GM23338 (cell line): ENCODE data around the gene GALNT4. TPM values are rescaled to one million over a fixed set of nuclear protein-coding genes. Genes with fewer than 3 reads are reported as not detected.

Source experiments
- ATAC-seq: fragments of 200-7000 bp; cut with Tn5 transposase; 3 replicates; pipeline ENCODE4 v1.9.1; 2020
- DNase-seq: peaks from one replicate; pipeline ENCODE4 v3.0.0-alpha.2; 2015; ENCODE audit warnings: low spot score
- H2AFZ ChIP-seq: fragments of 200-600 bp; sonication (generic); 2 replicates; pipeline ENCODE4 v1.8.0; 2016; ENCODE audit warnings: antibody characterized with exemption, mild to moderate bottlenecking, moderate library complexity
- H3F3A ChIP-seq: fragments of 200-600 bp; sonication (generic); replicated peaks from 2 replicates; pipeline ENCODE4 v1.8.0; 2017; ENCODE audit warnings: antibody characterized with exemption, mixed run types, low read depth
- H3K27ac ChIP-seq: fragments of 200-600 bp; sonication (generic); 2 replicates; pipeline ENCODE4 v1.6.1; 2016; ENCODE audit warnings: low read depth
- H3K27me3 ChIP-seq: fragments of 200-600 bp; sonication (generic); 2 replicates; pipeline ENCODE4 v1.8.0; 2016; ENCODE audit warnings: mild to moderate bottlenecking, mixed run types, moderate library complexity; ENCODE audit not compliant: insufficient read depth
- H3K36me3 ChIP-seq: fragments of 200-600 bp; sonication (generic); 2 replicates; pipeline ENCODE4 v1.8.0; 2016; ENCODE audit warnings: mild to moderate bottlenecking; ENCODE audit not compliant: insufficient read depth
- H3K4me1 ChIP-seq: fragments of 200-600 bp; sonication (generic); 2 replicates; pipeline ENCODE4 v1.8.0; 2016; ENCODE audit warnings: mild to moderate bottlenecking, moderate library complexity; ENCODE audit not compliant: insufficient read depth
- H3K4me2 ChIP-seq: fragments of 200-600 bp; sonication (generic); 2 replicates; pipeline ENCODE4 v1.7.1; 2017; ENCODE audit warnings: mixed run types
- H3K4me3 ChIP-seq: fragments of 200-600 bp; sonication (generic); 2 replicates; pipeline ENCODE4 v1.6.1; 2016; ENCODE audit warnings: mixed run types
- H3K79me2 ChIP-seq: fragments of 200-600 bp; sonication (generic); replicated peaks from 2 replicates; pipeline ENCODE4 v1.8.0; 2017; ENCODE audit warnings: mild to moderate bottlenecking; ENCODE audit not compliant: insufficient read depth
- H3K9me2 ChIP-seq: fragments of 200-600 bp; sonication (generic); 2 replicates; pipeline ENCODE4 v1.8.0; 2017; ENCODE audit not compliant: insufficient read depth
- H4K20me1 ChIP-seq: fragments of 200-600 bp; sonication (generic); replicated peaks from 2 replicates; pipeline ENCODE4 v1.8.0; 2017; ENCODE audit warnings: mild to moderate bottlenecking; ENCODE audit not compliant: insufficient read depth
- H3K27ac Mint-ChIP-seq: 2 replicates; pipeline ENCODE4 v1.8.0; 2020; ENCODE audit warnings: inconsistent platforms, mild to moderate bottlenecking, moderate library complexity, mixed read lengths
- H3K27me3 Mint-ChIP-seq: 3 replicates; pipeline ENCODE4 v1.8.0; 2022; ENCODE audit warnings: low read depth, mild to moderate bottlenecking, moderate library complexity, mixed read lengths, inconsistent platforms; ENCODE audit not compliant: insufficient read depth, poor library complexity
- H3K36me3 Mint-ChIP-seq: 3 replicates; pipeline ENCODE4 v1.8.0; 2021; ENCODE audit warnings: low read depth, mild to moderate bottlenecking, inconsistent platforms, moderate library complexity, mixed read lengths
- H3K4me1 Mint-ChIP-seq: 3 replicates; pipeline ENCODE4 v1.8.0; 2020; ENCODE audit warnings: mild to moderate bottlenecking, inconsistent platforms, mixed read lengths
- H3K4me3 Mint-ChIP-seq: 3 replicates; pipeline ENCODE4 v1.8.0; 2021; ENCODE audit warnings: moderate library complexity, mild to moderate bottlenecking, inconsistent platforms, mixed read lengths
- H3K9me3 Mint-ChIP-seq: 3 replicates; pipeline ENCODE4 v1.8.0; 2020; ENCODE audit warnings: moderate library complexity, mild to moderate bottlenecking, inconsistent platforms, mixed read lengths
- CREB1 ChIP-seq: fragments of 250-450 bp; sonication (Bioruptor Pico); IDR thresholded peaks from 2 replicates; pipeline ENCODE4 v1.5.0; 2020; ENCODE audit warnings: low read depth, mild to moderate bottlenecking, moderate library complexity
- EZH2 ChIP-seq: fragments of 200-600 bp; sonication (generic); IDR thresholded peaks from one replicate; pipeline ENCODE4 v1.8.0; 2017; ENCODE audit warnings: antibody characterized with exemption, mild to moderate bottlenecking, low read depth; ENCODE audit not compliant: unreplicated experiment
- JUNB ChIP-seq: IDR thresholded peaks from one replicate; pipeline ENCODE4 v1.6.1; 2016; ENCODE audit warnings: antibody characterized with exemption; ENCODE audit not compliant: unreplicated experiment
- NANOG ChIP-seq: IDR thresholded peaks from 2 replicates; pipeline ENCODE4 v1.6.1; 2016; ENCODE audit warnings: antibody characterized with exemption, borderline replicate concordance
- POLR2AphosphoS5 ChIP-seq: IDR thresholded peaks from 2 replicates; pipeline ENCODE4 v1.6.1; 2016; ENCODE audit warnings: antibody characterized with exemption, low read depth
- STAT1 ChIP-seq: IDR thresholded peaks from one replicate; pipeline ENCODE4 v1.6.1; 2016; ENCODE audit warnings: antibody characterized with exemption; ENCODE audit not compliant: unreplicated experiment
- ZNF114 ChIP-seq: fragments of 250-450 bp; sonication (Bioruptor Pico); IDR thresholded peaks from 2 replicates; pipeline ENCODE4 v1.5.0; 2020; ENCODE audit warnings: mild to moderate bottlenecking, moderate library complexity
- ZNF462 ChIP-seq: fragments of 250-450 bp; sonication (Bioruptor Pico); IDR thresholded peaks from 2 replicates; pipeline ENCODE4 v1.5.0; 2020; ENCODE audit warnings: mild to moderate bottlenecking, moderate library complexity
- polyA plus RNA-seq: library from polyadenylated mRNA; unstranded; fragments of >200 nt; fragmentation: Nextera tagmentation; extraction: Ambion mirVana; gene quantifications from 2 replicates; pipeline ENCODE4 v1.2.1, GENCODE V29; 2016
- total RNA-seq: library from RNA; depleted of rRNA; stranded (reverse); fragments of >200 nt; shearing (Covaris generic); gene quantifications from 2 replicates; pipeline ENCODE4 v1.2.3, GENCODE V29; 2014
- TF ChIP-seq, protein P1 (sequence below), 2 experiments: fragments of 200-600 bp in 1 of 2; sonication (generic) in 1 of 2; conservative IDR thresholded peaks; 2 replicates each; pipeline versions ENCODE4 v1.5.1 to v1.6.1; 2016 to 2017; ENCODE audit warnings: antibody characterized with exemption in 2 of 2, low read depth in 2 of 2, mild to moderate bottlenecking in 2 of 2, moderate library complexity in 1 of 2
- TF ChIP-seq, protein P2 (sequence below): IDR thresholded peaks from one replicate; pipeline ENCODE4 v1.6.1; 2018; ENCODE audit warnings: antibody characterized with exemption; ENCODE audit not compliant: unreplicated experiment
- TF ChIP-seq, protein P3 (sequence below): IDR thresholded peaks from 2 replicates; pipeline ENCODE4 v1.6.1; 2016; ENCODE audit warnings: antibody characterized with exemption

Gene GALNT4
- total and polyA plus RNA-seq, 2 experiments from 2014 or later = 1.1 to 2.4 TPM

- Histone ChIP-seq H3K4me1 (peaks cover 11% of the 10 kb centered on the region; the same call in 1 of the 2 replicates), H4K20me1 (no peaks in the 10 kb centered on the region), H3K79me2 (peaks cover 19% of the 10 kb centered on the region), H3K4me2 (peak within 1 kb of the TSS; percentile 98), H3K27ac (no peak within 1 kb of the TSS), H3K27me3 (no peaks in the 10 kb centered on the region), H3K36me3 (no peaks in the 10 kb centered on the region), H3F3A (no peaks in the 10 kb centered on the region), H3K4me3 (peak within 1 kb of the TSS; percentile 96), H2AFZ (peak within 1 kb of the TSS; percentile 95), H3K9me2 (no peaks in the 10 kb centered on the region)
- ATAC-seq (peak; percentile 80), DNase-seq (peak; percentile 84)
- TF ChIP-seq, protein P1, sequence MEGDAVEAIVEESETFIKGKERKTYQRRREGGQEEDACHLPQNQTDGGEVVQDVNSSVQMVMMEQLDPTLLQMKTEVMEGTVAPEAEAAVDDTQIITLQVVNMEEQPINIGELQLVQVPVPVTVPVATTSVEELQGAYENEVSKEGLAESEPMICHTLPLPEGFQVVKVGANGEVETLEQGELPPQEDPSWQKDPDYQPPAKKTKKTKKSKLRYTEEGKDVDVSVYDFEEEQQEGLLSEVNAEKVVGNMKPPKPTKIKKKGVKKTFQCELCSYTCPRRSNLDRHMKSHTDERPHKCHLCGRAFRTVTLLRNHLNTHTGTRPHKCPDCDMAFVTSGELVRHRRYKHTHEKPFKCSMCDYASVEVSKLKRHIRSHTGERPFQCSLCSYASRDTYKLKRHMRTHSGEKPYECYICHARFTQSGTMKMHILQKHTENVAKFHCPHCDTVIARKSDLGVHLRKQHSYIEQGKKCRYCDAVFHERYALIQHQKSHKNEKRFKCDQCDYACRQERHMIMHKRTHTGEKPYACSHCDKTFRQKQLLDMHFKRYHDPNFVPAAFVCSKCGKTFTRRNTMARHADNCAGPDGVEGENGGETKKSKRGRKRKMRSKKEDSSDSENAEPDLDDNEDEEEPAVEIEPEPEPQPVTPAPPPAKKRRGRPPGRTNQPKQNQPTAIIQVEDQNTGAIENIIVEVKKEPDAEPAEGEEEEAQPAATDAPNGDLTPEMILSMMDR (conservative IDR thresholded peaks at IDR 0.05; ENCODE audit: low read depth in 2 of 2) = 0 out of 4 replicates have a peak, but pooled peaks of 1 of the 2 experiments have one; percentile 2
- no peak for TF ChIP-seq EZH2
- TF ChIP-seq NANOG = no peak
- TF ChIP-seq, protein P2, sequence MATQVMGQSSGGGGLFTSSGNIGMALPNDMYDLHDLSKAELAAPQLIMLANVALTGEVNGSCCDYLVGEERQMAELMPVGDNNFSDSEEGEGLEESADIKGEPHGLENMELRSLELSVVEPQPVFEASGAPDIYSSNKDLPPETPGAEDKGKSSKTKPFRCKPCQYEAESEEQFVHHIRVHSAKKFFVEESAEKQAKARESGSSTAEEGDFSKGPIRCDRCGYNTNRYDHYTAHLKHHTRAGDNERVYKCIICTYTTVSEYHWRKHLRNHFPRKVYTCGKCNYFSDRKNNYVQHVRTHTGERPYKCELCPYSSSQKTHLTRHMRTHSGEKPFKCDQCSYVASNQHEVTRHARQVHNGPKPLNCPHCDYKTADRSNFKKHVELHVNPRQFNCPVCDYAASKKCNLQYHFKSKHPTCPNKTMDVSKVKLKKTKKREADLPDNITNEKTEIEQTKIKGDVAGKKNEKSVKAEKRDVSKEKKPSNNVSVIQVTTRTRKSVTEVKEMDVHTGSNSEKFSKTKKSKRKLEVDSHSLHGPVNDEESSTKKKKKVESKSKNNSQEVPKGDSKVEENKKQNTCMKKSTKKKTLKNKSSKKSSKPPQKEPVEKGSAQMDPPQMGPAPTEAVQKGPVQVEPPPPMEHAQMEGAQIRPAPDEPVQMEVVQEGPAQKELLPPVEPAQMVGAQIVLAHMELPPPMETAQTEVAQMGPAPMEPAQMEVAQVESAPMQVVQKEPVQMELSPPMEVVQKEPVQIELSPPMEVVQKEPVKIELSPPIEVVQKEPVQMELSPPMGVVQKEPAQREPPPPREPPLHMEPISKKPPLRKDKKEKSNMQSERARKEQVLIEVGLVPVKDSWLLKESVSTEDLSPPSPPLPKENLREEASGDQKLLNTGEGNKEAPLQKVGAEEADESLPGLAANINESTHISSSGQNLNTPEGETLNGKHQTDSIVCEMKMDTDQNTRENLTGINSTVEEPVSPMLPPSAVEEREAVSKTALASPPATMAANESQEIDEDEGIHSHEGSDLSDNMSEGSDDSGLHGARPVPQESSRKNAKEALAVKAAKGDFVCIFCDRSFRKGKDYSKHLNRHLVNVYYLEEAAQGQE = peak; percentile 19
- no peak for TF ChIP-seq STAT1
- TF ChIP-seq POLR2AphosphoS5 = peak; percentile 39
- TF ChIP-seq ZNF114 (CRISPR knock-in tag) = no peak
- TF ChIP-seq CREB1 (CRISPR knock-in tag) = peak; percentile 90
- TF ChIP-seq JUNB = no peak
- no peak for TF ChIP-seq ZNF462 (CRISPR knock-in tag)
- TF ChIP-seq, protein P3, sequence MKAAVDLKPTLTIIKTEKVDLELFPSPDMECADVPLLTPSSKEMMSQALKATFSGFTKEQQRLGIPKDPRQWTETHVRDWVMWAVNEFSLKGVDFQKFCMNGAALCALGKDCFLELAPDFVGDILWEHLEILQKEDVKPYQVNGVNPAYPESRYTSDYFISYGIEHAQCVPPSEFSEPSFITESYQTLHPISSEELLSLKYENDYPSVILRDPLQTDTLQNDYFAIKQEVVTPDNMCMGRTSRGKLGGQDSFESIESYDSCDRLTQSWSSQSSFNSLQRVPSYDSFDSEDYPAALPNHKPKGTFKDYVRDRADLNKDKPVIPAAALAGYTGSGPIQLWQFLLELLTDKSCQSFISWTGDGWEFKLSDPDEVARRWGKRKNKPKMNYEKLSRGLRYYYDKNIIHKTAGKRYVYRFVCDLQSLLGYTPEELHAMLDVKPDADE = peak; percentile 74
- H3K27ac Mint-ChIP-seq = peak within 1 kb of the TSS; percentile 97
- peaks cover 2% of the 10 kb centered on the region for H3K27me3 Mint-ChIP-seq
- H3K4me1 Mint-ChIP-seq = peaks cover 12% of the 10 kb centered on the region
- H3K9me3 Mint-ChIP-seq = no peaks in the 10 kb centered on the region; the same call in 2 of the 3 replicates
- peaks cover 16% of the 10 kb centered on the region for H3K36me3 Mint-ChIP-seq
- H3K4me3 Mint-ChIP-seq = peak within 1 kb of the TSS; percentile 92
Measured at GRCh38 chr12:89525824-89526770, 1.5 kb upstream of the GALNT4 start, which contains the start of gene POC1B. TSS of gene POC1B (minus strand) at chr12:89526047. CDS start at chr12:89525895, 152 bp downstream.
